Heart right ventricle (tissue), 16 donors: ENCODE measurements around the gene HOXB13. TPM values are rescaled to one million over a fixed set of nuclear protein-coding genes. Genes with fewer than 3 reads are reported as not detected.

ENCODE experiments used
- ATAC-seq, 8 donors: fragments of 200-7000 bp; cut with Tn5 transposase; one replicate each; pipeline ENCODE4 v1.9.1; 2020; ENCODE audit warnings: mild to moderate bottlenecking in 8 of 8, moderate library complexity in 8 of 8, moderate number of reproducible peaks in 1 of 8
- DNase-seq, 2 donors: peaks; one replicate each; pipeline ENCODE4 v3.0.0-alpha.2; 2020
- H3K27ac ChIP-seq, 10 donors: fragments of 200-600 bp; sonication (generic) in 2 of 10; one replicate each; pipeline versions ENCODE4 v1.5.0 to v1.8.0; 2020 to 2022; ENCODE audit warnings: mild to moderate bottlenecking in 3 of 10
- H3K27me3 ChIP-seq, 7 donors: fragments of 200-600 bp; one replicate each; pipeline ENCODE4 v1.8.0; 2021 to 2022; ENCODE audit warnings: mild to moderate bottlenecking in 2 of 7
- H3K36me3 ChIP-seq, 9 donors: fragments of 200-600 bp; sonication (generic) in 1 of 9; one replicate each; pipeline versions ENCODE4 v1.5.0 to v1.8.0; 2020 to 2022; ENCODE audit warnings: mild to moderate bottlenecking in 2 of 9
- H3K4me1 ChIP-seq, 9 donors: fragments of 200-600 bp; sonication (generic) in 1 of 9; one replicate each; pipeline versions ENCODE4 v1.5.0 to v1.8.0; 2020 to 2022; ENCODE audit warnings: mild to moderate bottlenecking in 4 of 9
- H3K4me3 ChIP-seq, 10 donors: fragments of 200-600 bp; sonication (generic) in 2 of 10; one replicate each; pipeline versions ENCODE4 v1.5.0 to v1.8.0; 2020 to 2022; ENCODE audit warnings: mild to moderate bottlenecking in 7 of 10, moderate library complexity in 2 of 10
- H3K9me3 ChIP-seq, 11 donors: fragments of 200-600 bp in 10 of 11; sonication (generic) in 2 of 11; one replicate each; pipeline versions ENCODE4 v1.5.0 to v1.8.0; 2013 to 2022; ENCODE audit warnings: mild to moderate bottlenecking in 2 of 11, control low read depth in 1 of 11, moderate library complexity in 1 of 11
- WGBS, 2 donors: extraction: QIAGEN DNeasy Blood & Tissue Kit; methylation state at CpG; one replicate each; pipeline ENCODE4 v1.1.7; 2013; ENCODE audit warnings: inconsistent platforms in 1 of 2; 5-methylcytosine and 5-hydroxymethylcytosine counted together
- intact Hi-C, 10 donors: fragments of 100-400 bp; cut with DNase I; formaldehyde crosslinking; loops; one replicate each; pipeline versions ENCODE4 v1.11.1 to v1.14.2; 2022
- polyA plus RNA-seq, 2 donors: library from polyadenylated mRNA; stranded (reverse); fragments of 200-250 nt; gene quantifications; one replicate each; pipeline ENCODE4 v1.2.3, GENCODE V29; 2013
- total RNA-seq, 10 donors: library from RNA; stranded (reverse); fragmentation: NEBNext Ultra II Directional in 3 of 10; extraction: Animal tissue kit (Norgen Biotek cat#: 25700) in 3 of 10; gene quantifications; one replicate each; pipeline versions ENCODE4 v1.2.1 to v1.2.4, GENCODE V29; 2021 to 2023
- TF ChIP-seq, protein P1 (sequence below), 9 donors: fragments of 200-600 bp; sonication (generic) in 2 of 9; IDR thresholded peaks; one replicate each; pipeline versions ENCODE4 v1.5.0 to v1.8.0; 2021 to 2022; ENCODE audit warnings: antibody characterized with exemption in 9 of 9, mild to moderate bottlenecking in 5 of 9, moderate library complexity in 1 of 9
- donor health status: Arrhythmogenic right ventricular cardiomyopathy.
- donor health status: ischemic (EF 13 %, LVEDD 7.1; RV severe dilation, severe dysfunction).
- donor health status: healthy with polysubstance abuse.
- donor health status: DM: no; HTN: yes; CAD: no.
- donor health status: DM: no; HTN: no; CAD: no.
- donor health status: ischemic (EF 25% LVEDD 6.9; RV normal size, moderate dysfunction).
- donor health status: ischemic (EF 25% LVEDD 5.7; RV mildly dilated, moderate dysfunction).
- donor health status: healthy.
- donor health status: DM: yes; HTN: yes; CAD: no.
- donor health status: Ischemic cardiomyopathy.
- donor health status: ischemic (EF 35%, LVEDD 5.7; RV mildly dilated, moderate dysfunction).
- donor health status: nonischemic (EF 11% LVEDD 7.7; RV severe dilation, severe dysfunction).
- donor health status: DM: yes; HTN: yes; CAD: no.
- donor health status: PGD.
- donor health status: ischemic (EF 29% LVEDD 5.4; RV normal size, mild dysfunction).
- donor health status: nonischemic (EF 23%, LVEDD 6.1; RV moderate dilation, normal function).

The HOXB13 gene
- total and polyA plus RNA-seq, 12 donors = not detected

DNA sequence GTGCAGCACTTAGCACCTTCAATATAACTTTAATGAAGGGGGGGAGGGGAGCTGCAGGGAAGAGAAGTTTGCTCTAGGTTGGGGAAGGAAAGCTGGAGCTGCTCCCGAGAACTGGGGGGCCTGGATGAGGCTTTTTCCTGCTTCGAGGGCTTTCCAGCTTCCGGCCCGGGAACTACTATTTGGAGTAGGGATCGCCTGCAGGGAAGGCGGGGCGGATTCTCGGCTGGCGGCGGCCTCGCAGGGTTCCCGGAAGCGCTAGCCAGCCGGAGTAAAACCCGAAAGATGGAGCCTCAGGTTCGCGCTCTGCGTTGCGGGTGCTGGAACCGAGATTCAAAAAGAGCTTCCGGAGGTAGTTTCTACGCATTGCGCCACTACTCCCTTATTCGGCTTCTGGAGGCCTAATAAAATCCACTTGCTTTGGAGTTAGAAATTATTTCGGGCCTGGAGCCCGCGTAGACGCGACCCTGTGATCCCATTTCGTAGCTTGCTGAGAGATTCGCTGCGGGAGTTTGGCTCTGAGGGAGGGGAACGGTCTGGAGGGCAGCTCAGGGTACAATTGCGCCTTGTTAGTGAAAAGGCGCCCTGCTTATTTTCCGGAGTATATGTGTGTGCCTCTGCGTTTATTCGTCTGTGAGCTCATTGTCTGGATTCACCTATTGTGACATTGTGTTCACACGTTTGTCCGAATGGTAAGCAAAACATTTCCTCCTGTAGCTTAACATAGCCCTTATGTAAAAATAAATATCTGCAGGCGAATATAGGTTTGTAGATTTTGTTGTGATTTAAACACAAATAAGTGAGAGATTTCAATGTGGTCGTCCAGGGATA, 4.9 kb downstream of the HOXB13 start:
- Histone ChIP-seq H3K4me3 (peak overlapping the region in 4 of 10 donors; percentile 6 to 16 (median 12)), H3K4me1 (peaks cover 0 to 47% (median 34%) of the 10 kb centered on the region in 9 donors), H3K36me3 (no peaks in the 10 kb centered on the region), H3K9me3 (no peaks in the 10 kb centered on the region), H3K27ac (no peak overlapping the region), H3K27me3 (peaks cover 71 to 100% (median 100%) of the 10 kb centered on the region in 7 donors)
- ATAC-seq (no peak), DNase-seq (peak in 1 of 2 donors; percentile 18)
- TF ChIP-seq, protein P1, sequence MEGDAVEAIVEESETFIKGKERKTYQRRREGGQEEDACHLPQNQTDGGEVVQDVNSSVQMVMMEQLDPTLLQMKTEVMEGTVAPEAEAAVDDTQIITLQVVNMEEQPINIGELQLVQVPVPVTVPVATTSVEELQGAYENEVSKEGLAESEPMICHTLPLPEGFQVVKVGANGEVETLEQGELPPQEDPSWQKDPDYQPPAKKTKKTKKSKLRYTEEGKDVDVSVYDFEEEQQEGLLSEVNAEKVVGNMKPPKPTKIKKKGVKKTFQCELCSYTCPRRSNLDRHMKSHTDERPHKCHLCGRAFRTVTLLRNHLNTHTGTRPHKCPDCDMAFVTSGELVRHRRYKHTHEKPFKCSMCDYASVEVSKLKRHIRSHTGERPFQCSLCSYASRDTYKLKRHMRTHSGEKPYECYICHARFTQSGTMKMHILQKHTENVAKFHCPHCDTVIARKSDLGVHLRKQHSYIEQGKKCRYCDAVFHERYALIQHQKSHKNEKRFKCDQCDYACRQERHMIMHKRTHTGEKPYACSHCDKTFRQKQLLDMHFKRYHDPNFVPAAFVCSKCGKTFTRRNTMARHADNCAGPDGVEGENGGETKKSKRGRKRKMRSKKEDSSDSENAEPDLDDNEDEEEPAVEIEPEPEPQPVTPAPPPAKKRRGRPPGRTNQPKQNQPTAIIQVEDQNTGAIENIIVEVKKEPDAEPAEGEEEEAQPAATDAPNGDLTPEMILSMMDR (IDR thresholded peaks at IDR 0.05) = no peak
- WGBS, 2 donors = 12% methylated on average over 42 of the region's 42 CpGs
- intact Hi-C loops = loop anchor here in 8 of 10 donors (1.0 to 10.0 kb wide), 6 partner anchors 67 to 161 kb away; no protein-coding TSS in a partner anchor

DNA sequence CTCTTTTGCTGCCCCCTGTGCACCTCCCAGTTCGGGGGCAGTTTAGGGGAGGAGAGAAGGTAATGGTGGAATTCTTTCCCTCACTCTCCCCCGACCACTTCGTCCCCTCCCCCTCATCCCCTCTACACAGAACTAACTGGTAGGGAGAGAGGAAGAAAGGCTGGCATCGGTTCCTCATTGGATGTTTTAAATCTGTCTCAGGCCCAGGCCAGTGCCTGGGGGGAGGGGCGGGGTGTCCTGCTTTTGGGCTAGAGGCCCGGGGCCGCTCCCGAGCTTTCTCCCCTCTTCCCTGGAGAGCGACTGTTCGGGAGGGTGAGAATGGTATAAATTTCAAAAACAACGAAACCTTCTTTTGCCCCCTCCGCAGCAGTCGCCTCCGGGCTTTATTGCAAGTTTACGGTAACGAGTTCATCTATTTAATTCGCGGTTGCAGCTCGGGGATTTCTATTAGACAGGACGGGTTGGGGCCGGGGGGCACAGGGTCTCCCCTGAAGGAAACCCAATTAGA, 5.6 kb downstream of the HOXB13 start, which contains the start of gene PRAC2:
TSS of gene PRAC2 (plus strand) at position 271 of the 508 bp plus-strand sequence. CDS start 1,226 bp downstream, outside the sequence.
- TF ChIP-seq, protein P1 (IDR thresholded peaks at IDR 0.05) = no peak
- H3K4me1 ChIP-seq = peaks cover 0 to 45% (median 31%) of the 10 kb centered on the region in 9 donors
- H3K4me3 ChIP-seq = peak within 1 kb of the TSS in 4 of 10 donors; percentile 6 to 16 (median 12)
- DNase-seq (no peak), ATAC-seq (no peak)
- peaks cover 67 to 100% (median 100%) of the 10 kb centered on the region in 7 donors for H3K27me3 ChIP-seq
- intact Hi-C loops = loop anchor here in 6 of 10 donors (5.0 to 10.0 kb wide), 4 partner anchors 69 to 162 kb away; no protein-coding TSS in a partner anchor
- H3K27ac ChIP-seq = no peak within 1 kb of the TSS
- no peaks in the 10 kb centered on the region for H3K36me3 ChIP-seq
- H3K9me3 ChIP-seq = no peaks in the 10 kb centered on the region
- 1 to 3% methylated on average over 21 of the region's 21 CpGs for WGBS, 2 donors

- Histone ChIP-seq H3K9me3 (no peaks in the 10 kb centered on the region), H3K4me3 (peak within 1 kb of the TSS in 3 of 10 donors; percentile 6 to 16 (median 12)), H3K27me3 (peaks cover 68 to 100% (median 100%) of the 10 kb centered on the region in 7 donors), H3K4me1 (peaks cover 0 to 45% (median 31%) of the 10 kb centered on the region in 9 donors), H3K27ac (no peak within 1 kb of the TSS), H3K36me3 (no peaks in the 10 kb centered on the region)
- TF ChIP-seq, protein P1 (IDR thresholded peaks at IDR 0.05) = no peak
- DNase-seq = no peak
- intact Hi-C loops = loop anchor here in 6 of 10 donors (5.0 to 10.0 kb wide), 4 partner anchors 70 to 162 kb away; no protein-coding TSS in a partner anchor
- WGBS, 2 donors = 8% methylated on average over 21 of the region's 21 CpGs
- no peak for ATAC-seq
Observed at GRCh38 chr17:48722201-48722907, 6.2 kb downstream of the HOXB13 start, which contains the start of gene PRAC1. TSS of gene PRAC1 (minus strand) at chr17:48722518. CDS start at chr17:48722392, 126 bp downstream.

DNA sequence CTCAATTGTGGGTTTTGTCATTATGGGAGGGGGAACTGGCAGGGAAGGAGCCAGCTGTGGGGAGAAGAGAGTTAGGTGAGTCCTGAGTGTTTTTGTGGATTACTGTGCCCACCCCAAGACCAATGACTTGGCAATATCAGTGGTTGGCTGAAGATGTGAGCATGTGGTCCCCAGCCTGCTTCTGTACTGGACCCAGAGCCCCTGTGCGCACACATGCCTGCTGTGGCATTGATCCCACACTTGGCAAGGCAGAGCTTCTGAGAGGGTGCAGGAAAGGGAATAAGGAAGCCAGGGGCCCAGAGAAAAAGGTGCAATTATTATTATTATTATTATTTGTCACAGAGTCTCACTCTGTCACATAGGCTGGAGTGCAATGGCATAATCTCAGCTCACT, 7.5 kb downstream of the HOXB13 start:
- H3K27me3 ChIP-seq = peaks cover 76 to 100% (median 100%) of the 10 kb centered on the region in 7 donors
- H3K9me3 ChIP-seq = no peaks in the 10 kb centered on the region
- no peak for ATAC-seq
- intact Hi-C loops = loop anchor here in 6 of 10 donors (5.0 to 10.0 kb wide), 4 partner anchors 71 to 164 kb away; no protein-coding TSS in a partner anchor
- DNase-seq = no peak
- TF ChIP-seq, protein P1 (IDR thresholded peaks at IDR 0.05) = no peak
- H3K4me1 ChIP-seq = peaks cover 0 to 45% (median 31%) of the 10 kb centered on the region in 9 donors
- H3K4me3 ChIP-seq = no peak overlapping the region
- H3K36me3 ChIP-seq = no peaks in the 10 kb centered on the region
- H3K27ac ChIP-seq = no peak overlapping the region
- WGBS, 2 donors = 61 to 65% methylated on average over 1 of the region's 1 CpG
